K562 (cell line): Measurements from ENCODE around the gene FASTKD2. TPM values are rescaled to one million over a fixed set of nuclear protein-coding genes. Genes with fewer than 3 reads are reported as not detected.

Source experiments
- ATAC-seq: fragments of 200-7000 bp; cut with Tn5 transposase; 3 replicates; pipeline ENCODE4 v1.9.1; 2020; ENCODE audit warnings: moderate library complexity
- BruUV-seq: library from RNA; stranded (reverse); fragments of 400-500 nt; replicated peaks from 2 replicates; lab custom pipeline; 2021; lab: Mats Ljungman, UMichigan
- CTCF ChIA-PET: fragments of 300-600 bp; formaldehyde crosslinking; extraction: SDS; loops from one replicate; lab custom pipeline; 2021; ENCODE audit warnings: low intra/inter-chr PET ratio; lab: Yijun Ruan, JAX
- POLR2A ChIA-PET: fragments of 300-600, 350-650 bp; sonication (Branson Sonifier 250); formaldehyde crosslinking; extraction: SDS; loops from one replicate; lab custom pipeline; 2021; ENCODE audit warnings: antibody characterized with exemption, inconsistent platforms; lab: Yijun Ruan, JAX
- DNase-seq, 4 experiments: peaks; one replicate each; pipeline versions ENCODE4 v3.0.0 to v3.0.0-alpha.2; 2011 to 2018; ENCODE audit warnings: low spot score in 3 of 4, mixed read lengths in 3 of 4; ENCODE audit errors: extremely low read depth in 1 of 4
- FAIRE-seq: peaks from 2 replicates; lab custom pipeline; 2011; peaks lifted over from hg19 to GRCh38; lab: Jason Lieb, UNC
- H2AFZ ChIP-seq: 2 replicates; pipeline ENCODE4 v1.6.0; 2011; ENCODE audit warnings: low read depth, low read length, control low read depth, inconsistent platforms
- H3K27ac ChIP-seq: fragments of 200-600 bp; 3 replicates; pipeline ENCODE4 v1.8.0; 2011; ENCODE audit warnings: low read depth, mild to moderate bottlenecking, control low read depth, inconsistent platforms, low read length, moderate library complexity, mixed read lengths; ENCODE audit errors: extremely low read depth
- H3K27me3 ChIP-seq, 2 experiments: fragments of 300-600 bp in 1 of 2; 2 replicates in 1 of 2; 3 replicates in 1 of 2; pipeline versions ENCODE4 v1.6.0 to v1.8.0; 2011; ENCODE audit warnings: inconsistent platforms in 2 of 2, low read length in 2 of 2, mild to moderate bottlenecking in 1 of 2, mixed read lengths in 1 of 2, moderate library complexity in 1 of 2; ENCODE audit not compliant: control insufficient read depth in 2 of 2, insufficient read depth in 2 of 2
- H3K36me3 ChIP-seq: fragments of 300-600 bp; 3 replicates; pipeline ENCODE4 v1.8.0; 2011; ENCODE audit warnings: mild to moderate bottlenecking, low read length, inconsistent platforms; ENCODE audit not compliant: control insufficient read depth, insufficient read depth
- H3K4me1 ChIP-seq, 2 experiments: fragments of 200-600 bp in 1 of 2; replicated peaks in 1 of 2; 2 replicates in 1 of 2; 3 replicates in 1 of 2; pipeline versions ENCODE4 v1.5.1 to v1.8.0; 2011; ENCODE audit warnings: inconsistent platforms in 2 of 2, low read length in 2 of 2, mild to moderate bottlenecking in 1 of 2, mixed read lengths in 1 of 2, moderate library complexity in 1 of 2; ENCODE audit not compliant: control insufficient read depth in 2 of 2, insufficient read depth in 2 of 2
- H3K4me2 ChIP-seq: 2 replicates; pipeline ENCODE4 v1.6.1; 2011; ENCODE audit warnings: low read length, control low read depth, inconsistent platforms, mixed read lengths; ENCODE audit not compliant: insufficient read depth
- H3K4me3 ChIP-seq: fragments of 200-600 bp; sonication (generic), shearing (Covaris generic); 2 replicates; pipeline ENCODE4 v1.5.1; 2016; ENCODE audit warnings: control low read depth, inconsistent platforms
- H3K79me2 ChIP-seq: fragments of 200-600 bp; 3 replicates; pipeline ENCODE4 v1.8.0; 2011; ENCODE audit warnings: low read length, inconsistent platforms; ENCODE audit not compliant: control insufficient read depth, insufficient read depth
- H3K9ac ChIP-seq, 2 experiments: 2 replicates each; pipeline versions ENCODE4 v1.6.0 to v1.6.1; 2011; ENCODE audit warnings: low read depth in 2 of 2, low read length in 2 of 2, control low read depth in 1 of 2, inconsistent platforms in 1 of 2, mild to moderate bottlenecking in 1 of 2, mixed read lengths in 1 of 2; ENCODE audit not compliant: insufficient read depth in 1 of 2
- H3K9me1 ChIP-seq: one replicate; pipeline ENCODE4 v1.6.0; 2011; ENCODE audit warnings: inconsistent platforms, mild to moderate bottlenecking, low read length, moderate library complexity; ENCODE audit not compliant: control insufficient read depth, insufficient read depth
- H3K9me3 ChIP-seq: replicated peaks from 2 replicates; pipeline ENCODE4 v1.5.1; 2011; ENCODE audit warnings: low read depth, low read length, inconsistent platforms; ENCODE audit not compliant: control insufficient read depth, insufficient read depth
- H4K20me1 ChIP-seq: replicated peaks from 2 replicates; pipeline ENCODE4 v1.6.1; 2011; ENCODE audit warnings: low read length, inconsistent platforms, mixed read lengths; ENCODE audit not compliant: control insufficient read depth, insufficient read depth
- CREM ChIP-seq: IDR thresholded peaks from 2 replicates; pipeline ENCODE4 v1.6.1; 2014; ENCODE audit warnings: antibody characterized with exemption, low read depth
- CSDE1 ChIP-seq, 2 experiments: fragments of 450-650 bp; IDR thresholded peaks; 2 replicates each; pipeline ENCODE4 v1.6.1; 2016; ENCODE audit warnings: mild to moderate bottlenecking in 1 of 2
- HEY1 ChIP-seq: fragments of 250-450 bp; sonication (Bioruptor Pico); IDR thresholded peaks from 2 replicates; pipeline ENCODE4 v1.5.0; 2020; ENCODE audit warnings: mild to moderate bottlenecking, moderate library complexity, borderline replicate concordance
- HNRNPK ChIP-seq: fragments of 200-400 bp; formaldehyde crosslinking; IDR thresholded peaks from one replicate; pipeline ENCODE4 v1.6.1; 2018; ENCODE audit warnings: mild to moderate bottlenecking, low read depth, low read length; ENCODE audit not compliant: poor library complexity, severe bottlenecking
- POLR3A ChIP-seq: IDR thresholded peaks from 2 replicates; pipeline ENCODE4 v1.6.1; 2011; ENCODE audit warnings: borderline replicate concordance, mild to moderate bottlenecking, moderate library complexity; ENCODE audit not compliant: insufficient read length, insufficient read depth; ENCODE audit errors: extremely low read depth
- ZNF316 ChIP-seq: fragments of 450-650 bp; IDR thresholded peaks from 2 replicates; pipeline ENCODE4 v1.6.1; 2016
- WGBS: fragments of 100-300 bp; shearing (Covaris generic); methylation state at CpG from one replicate; pipeline ENCODE4 v1.1.6; 2016; ENCODE audit warnings: low coverage, mixed read lengths; ENCODE audit not compliant: insufficient coverage; ENCODE audit errors: missing lambda C conversion rate; 5-methylcytosine and 5-hydroxymethylcytosine counted together
- in situ Hi-C: fragments of 300-500 bp; cut with MboI; formaldehyde crosslinking; loops from 4 replicates; pipeline ENCODE4 v1.15.0; 2018; ENCODE audit warnings: inconsistent platforms, mixed read lengths
- intact Hi-C: fragments of 100-400 bp; cut with micrococcal nuclease; formaldehyde crosslinking; loops from 2 replicates; pipeline ENCODE4 v1.14.2; 2022
- polyA plus RNA-seq, 8 experiments: library from polyadenylated mRNA; depleted of rRNA in 4 of 8; stranded (reverse) in 5 of 8; unstranded in 3 of 8; fragments of >200 nt; fragmentation: Nextera tagmentation in 2 of 8; fragmentation: Illumina TruSeq in 1 of 8; extraction: Ambion mirVana in 2 of 8; extraction: Trizol in 1 of 8; gene quantifications; 2 replicates each; pipeline versions ENCODE4 v1.2.1 to v1.2.3, GENCODE V29; 2011 to 2014; ENCODE audit warnings: inconsistent platforms in 1 of 8, missing spikeins in 1 of 8
- total RNA-seq, 7 experiments: library from RNA; depleted of rRNA in 6 of 7; stranded (reverse); fragments of >200 nt in 6 of 7; fragmentation: Illumina TruSeq in 2 of 7; extraction: Trizol in 2 of 7; gene quantifications; 2 replicates each; pipeline versions ENCODE4 v1.2.1 to v1.2.3, GENCODE V29; 2011 to 2021; ENCODE audit warnings: low replicate concordance in 1 of 7

Gene FASTKD2
- total and polyA plus RNA-seq, 9 of the 15 experiments (the other 6 are each of a cell fraction or from before 2014, with no cell fraction given), result 20.8 to 90.6 (median 39.1) TPM

DNA sequence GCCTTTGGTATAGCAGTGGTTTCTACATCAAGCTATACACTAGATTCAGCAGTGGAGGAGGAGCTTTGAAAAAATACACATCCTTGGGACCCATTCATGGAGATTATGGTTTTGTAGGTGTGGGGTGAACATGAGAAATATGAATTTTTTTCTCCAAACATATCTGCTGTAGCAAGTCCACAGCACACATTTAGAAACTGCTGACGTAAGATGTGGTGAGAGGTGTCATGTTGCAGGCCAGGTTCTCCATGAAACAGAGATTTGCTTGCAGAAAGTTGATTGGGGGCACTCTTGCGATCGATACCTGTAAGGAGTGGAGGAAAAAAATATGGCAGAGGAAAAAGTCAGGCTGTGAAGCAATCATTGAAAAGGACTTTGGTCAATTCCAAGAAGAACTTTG, 67.9 kb downstream of the FASTKD2 start:
- intact Hi-C loops (no loop called here), in situ Hi-C loops (no loop called here)
- DNase-seq (no peak), FAIRE-seq (no peak), ATAC-seq (no peak)
- H3K36me3 ChIP-seq, result no peaks in the 10 kb centered on the region
- H2AFZ ChIP-seq, result no peak overlapping the region
- no peaks in the 10 kb centered on the region for H3K9me1 ChIP-seq
- no TSS peak for BruUV-seq
- POLR2A ChIA-PET, result no interaction called here
- no peak overlapping the region for H3K9ac ChIP-seq
- CTCF ChIA-PET, result no interaction called here
- no peak overlapping the region for H3K4me3 ChIP-seq
- H4K20me1 ChIP-seq, result no peaks in the 10 kb centered on the region
- H3K27me3 ChIP-seq, result no peaks in the 10 kb centered on the region
- no peaks in the 10 kb centered on the region for H3K9me3 ChIP-seq
- TF ChIP-seq POLR3A (no peak), ZNF316 (no peak), CSDE1 (IDR thresholded peaks at IDR 0.05) (no peak)
- no peaks in the 10 kb centered on the region for H3K4me1 ChIP-seq
- 0% methylated on average over 3 of the region's 3 CpGs for WGBS
- H3K4me2 ChIP-seq, result no peak overlapping the region
- no peaks in the 10 kb centered on the region for H3K79me2 ChIP-seq
- H3K27ac ChIP-seq, result no peak overlapping the region

DNA sequence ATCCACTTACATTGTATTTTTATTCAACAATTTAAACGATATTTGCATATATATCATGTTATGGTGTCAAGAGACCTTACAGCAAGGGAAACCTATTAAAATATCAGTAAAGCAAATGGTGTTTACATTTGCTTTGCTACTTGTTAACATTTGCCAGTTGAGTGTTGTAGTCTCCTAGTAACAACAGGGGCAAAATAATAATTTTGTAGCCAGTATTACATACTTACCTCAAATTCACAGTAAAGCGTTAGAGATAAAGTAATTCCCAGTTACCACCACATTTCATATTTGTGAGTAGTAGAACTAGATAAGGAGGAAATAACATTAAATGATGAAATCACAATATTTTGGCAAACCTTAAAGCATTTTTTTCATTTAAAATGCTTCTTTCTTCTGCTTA, 71.3 kb downstream of the FASTKD2 start:
- H3K9ac ChIP-seq, result no peak overlapping the region
- FAIRE-seq (no peak), DNase-seq (no peak), ATAC-seq (no peak)
- H3K4me2 ChIP-seq, result no peak overlapping the region
- H3K4me1 ChIP-seq, result no peaks in the 10 kb centered on the region
- intact Hi-C loops, result no loop called here
- H3K9me3 ChIP-seq, result no peaks in the 10 kb centered on the region
- in situ Hi-C loops, result no loop called here
- H3K79me2 ChIP-seq, result no peaks in the 10 kb centered on the region
- H3K9me1 ChIP-seq, result no peaks in the 10 kb centered on the region
- WGBS, result 0% methylated on average over 2 of the region's 2 CpGs
- no peaks in the 10 kb centered on the region for H4K20me1 ChIP-seq
- H3K36me3 ChIP-seq, result no peaks in the 10 kb centered on the region
- no peak overlapping the region for H2AFZ ChIP-seq
- no peaks in the 10 kb centered on the region for H3K27me3 ChIP-seq
- ChIA-PET CTCF (no interaction called here), POLR2A (no interaction called here)
- H3K27ac ChIP-seq, result no peak overlapping the region
- no TSS peak for BruUV-seq
- TF ChIP-seq HNRNPK (no peak), HEY1 (CRISPR knock-in tag) (no peak), CREM (no peak)
- no peak overlapping the region for H3K4me3 ChIP-seq
